22Rv1 (cell line): ENCODE results near the gene GAB2.
"Not testable (repeated sequence)": the region's sequence is repeated elsewhere in the genome, so short reads cannot be mapped to it uniquely, and the experiment has no call there.

ENCODE experiments used
- H3K27ac ChIP-seq: fragments of 450-650 bp; 2 replicates; pipeline ENCODE4 v1.5.1; 2017
- ZFX ChIP-seq: fragments of 450-650 bp; IDR thresholded peaks from 2 replicates; pipeline ENCODE4 v1.6.1; 2017; ENCODE audit warnings: antibody characterized with exemption, borderline replicate concordance
- TF ChIP-seq, protein P1 (sequence below): fragments of 450-650 bp; IDR thresholded peaks from 2 replicates; pipeline ENCODE4 v1.5.1; 2017; ENCODE audit warnings: mild to moderate bottlenecking

The GAB2 gene

DNA sequence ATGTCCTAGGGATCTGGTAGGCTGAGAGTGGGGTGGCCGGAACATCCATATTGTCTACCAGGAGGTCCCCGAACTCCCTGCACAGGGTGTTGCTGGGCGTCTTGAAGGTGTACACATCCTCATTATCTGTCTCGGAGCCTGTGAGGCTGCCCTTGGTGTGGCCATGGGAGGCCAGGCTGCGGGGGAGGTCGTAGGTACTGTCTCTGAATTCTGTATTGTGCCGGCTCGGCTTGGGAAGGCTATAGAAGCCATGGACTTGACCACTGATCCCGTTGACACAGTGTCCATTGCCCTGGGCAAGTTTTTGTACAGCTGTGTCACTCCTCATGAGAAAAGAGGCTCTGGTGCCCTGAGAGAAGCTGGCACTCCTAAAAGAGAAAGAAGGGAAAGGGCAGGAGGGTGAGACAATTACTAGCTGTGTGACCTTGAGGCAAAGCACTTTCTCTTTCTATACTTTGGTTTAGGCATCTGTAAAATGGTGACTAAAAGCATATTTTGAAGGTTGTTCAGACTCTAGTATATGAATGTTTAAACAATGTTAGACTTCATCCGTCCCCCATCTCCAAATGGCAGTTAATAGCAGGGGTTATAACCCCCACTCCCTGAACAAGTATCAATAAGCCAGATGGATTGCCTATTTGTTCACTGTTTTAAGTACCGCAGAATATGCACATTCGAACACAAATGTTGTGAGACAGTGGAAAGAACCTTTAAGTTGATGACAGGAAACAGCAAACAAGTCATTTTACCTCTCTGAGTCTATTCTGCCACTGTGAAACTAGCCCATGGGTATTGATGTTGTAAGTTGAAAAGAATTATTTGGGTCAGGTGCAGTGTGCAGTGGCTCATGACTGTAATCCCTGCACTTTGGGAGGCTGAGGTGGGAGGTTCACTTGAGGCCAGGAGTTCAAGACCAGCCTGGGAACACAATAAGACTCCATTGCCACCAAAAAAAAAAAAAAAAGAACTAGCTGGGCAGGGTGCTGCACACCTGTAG lies 190.6 kb downstream of the GAB2 start:
- TF ChIP-seq, protein P1, sequence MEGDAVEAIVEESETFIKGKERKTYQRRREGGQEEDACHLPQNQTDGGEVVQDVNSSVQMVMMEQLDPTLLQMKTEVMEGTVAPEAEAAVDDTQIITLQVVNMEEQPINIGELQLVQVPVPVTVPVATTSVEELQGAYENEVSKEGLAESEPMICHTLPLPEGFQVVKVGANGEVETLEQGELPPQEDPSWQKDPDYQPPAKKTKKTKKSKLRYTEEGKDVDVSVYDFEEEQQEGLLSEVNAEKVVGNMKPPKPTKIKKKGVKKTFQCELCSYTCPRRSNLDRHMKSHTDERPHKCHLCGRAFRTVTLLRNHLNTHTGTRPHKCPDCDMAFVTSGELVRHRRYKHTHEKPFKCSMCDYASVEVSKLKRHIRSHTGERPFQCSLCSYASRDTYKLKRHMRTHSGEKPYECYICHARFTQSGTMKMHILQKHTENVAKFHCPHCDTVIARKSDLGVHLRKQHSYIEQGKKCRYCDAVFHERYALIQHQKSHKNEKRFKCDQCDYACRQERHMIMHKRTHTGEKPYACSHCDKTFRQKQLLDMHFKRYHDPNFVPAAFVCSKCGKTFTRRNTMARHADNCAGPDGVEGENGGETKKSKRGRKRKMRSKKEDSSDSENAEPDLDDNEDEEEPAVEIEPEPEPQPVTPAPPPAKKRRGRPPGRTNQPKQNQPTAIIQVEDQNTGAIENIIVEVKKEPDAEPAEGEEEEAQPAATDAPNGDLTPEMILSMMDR: no peak
- no peak for TF ChIP-seq ZFX
- H3K27ac ChIP-seq: no peak overlapping the region

DNA sequence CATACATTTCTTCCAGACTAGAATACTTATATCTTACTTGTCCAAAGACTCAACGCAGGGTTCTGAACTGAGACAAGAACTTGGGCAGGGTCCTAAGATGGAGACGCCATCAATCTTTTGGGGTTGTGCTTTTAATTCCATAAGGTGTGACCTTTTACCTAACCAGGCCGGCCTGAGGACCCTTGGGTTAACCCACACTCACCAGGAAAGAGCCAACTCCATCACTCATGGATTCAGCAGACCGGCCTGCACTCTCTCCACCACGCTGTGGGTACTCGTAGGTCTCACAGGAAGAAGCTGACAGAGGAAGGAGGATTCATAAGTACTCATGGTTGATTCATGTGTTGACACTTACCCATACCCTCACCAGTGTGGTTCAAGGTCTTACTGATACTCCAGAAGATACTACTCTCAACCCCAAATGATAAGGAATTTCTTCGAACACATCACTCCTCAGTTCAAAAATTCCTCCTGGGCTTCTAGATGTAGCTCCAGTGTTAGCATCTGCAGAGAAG lies 192.7 kb downstream of the GAB2 start:
- H3K27ac ChIP-seq: no peak overlapping the region
- no peak for TF ChIP-seq ZFX
- TF ChIP-seq, protein P1: no peak

DNA sequence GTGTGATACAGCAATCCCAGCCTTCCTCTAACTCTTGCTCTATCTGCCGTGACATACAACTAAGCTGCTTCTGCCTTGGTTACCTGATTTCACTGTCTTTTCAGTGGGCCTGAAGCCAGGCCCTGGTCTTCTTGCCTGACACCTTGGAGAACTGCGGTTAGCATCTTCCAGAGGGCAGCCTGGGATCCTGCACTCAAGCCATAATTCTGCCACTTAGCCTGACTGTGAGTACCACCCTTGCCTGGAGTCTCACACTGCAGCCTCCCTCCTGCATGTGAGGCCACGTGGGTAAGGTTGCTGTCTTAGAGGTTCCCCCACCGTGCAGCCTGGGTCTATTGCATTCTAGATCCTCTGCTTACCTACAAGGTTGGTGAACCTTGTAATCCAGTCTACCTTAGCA lies 193.1 kb downstream of the GAB2 start:
- TF ChIP-seq ZFX: no peak
- TF ChIP-seq, protein P1: no peak
- no peak overlapping the region for H3K27ac ChIP-seq

DNA sequence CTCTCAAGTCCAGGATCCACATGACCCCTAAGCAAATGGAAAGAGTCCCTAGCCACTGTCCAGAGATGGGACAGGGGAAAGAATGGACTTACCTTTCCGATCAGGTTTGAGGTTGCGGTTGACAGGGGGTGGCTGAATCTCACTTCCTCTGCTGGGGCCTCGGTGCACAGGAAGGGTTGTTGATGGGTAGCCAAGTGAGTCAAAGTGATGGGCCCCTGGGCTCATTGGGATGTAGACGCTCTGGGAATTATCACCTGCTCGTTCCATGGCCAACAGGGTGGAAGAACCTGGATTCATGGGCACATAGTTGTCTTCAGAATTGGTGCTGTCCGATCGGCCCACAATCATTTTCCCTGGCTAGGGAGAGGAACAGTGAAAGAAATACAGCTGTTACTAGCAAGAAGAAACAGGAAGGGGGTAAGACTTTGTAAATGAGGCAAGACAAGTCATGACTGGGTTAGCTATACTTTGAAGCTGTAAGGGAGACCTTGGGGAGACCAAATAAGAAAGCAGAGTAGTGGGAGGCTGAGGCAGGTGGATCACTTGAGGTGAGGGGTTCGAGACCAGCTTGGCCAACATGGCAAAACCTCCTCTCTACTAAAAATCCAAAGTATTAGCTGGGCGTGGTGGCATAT lies 194.2 kb downstream of the GAB2 start:
- TF ChIP-seq, protein P1: no peak
- no peak for TF ChIP-seq ZFX
- no peak overlapping the region for H3K27ac ChIP-seq

DNA sequence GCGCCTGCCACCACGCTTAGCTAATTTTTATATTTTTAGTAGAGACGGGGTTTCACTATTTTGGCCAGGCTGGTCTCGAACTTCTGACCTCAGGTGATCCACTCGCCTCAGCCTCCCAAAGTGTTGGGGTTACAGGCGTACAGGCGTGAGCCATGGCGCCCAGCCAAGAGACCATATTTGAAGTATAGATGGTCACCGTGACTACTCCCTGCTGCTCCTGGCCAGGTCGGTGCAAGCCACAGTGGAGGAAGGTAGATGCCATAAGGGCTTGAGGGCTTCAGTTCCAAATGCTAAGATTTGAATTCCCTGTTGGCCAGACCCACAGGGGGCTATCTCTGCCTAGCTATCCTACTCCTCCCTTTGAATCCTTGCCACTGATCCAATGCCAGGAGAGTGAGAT lies 194.9 kb downstream of the GAB2 start:
- not testable (repeated sequence) for H3K27ac ChIP-seq

DNA sequence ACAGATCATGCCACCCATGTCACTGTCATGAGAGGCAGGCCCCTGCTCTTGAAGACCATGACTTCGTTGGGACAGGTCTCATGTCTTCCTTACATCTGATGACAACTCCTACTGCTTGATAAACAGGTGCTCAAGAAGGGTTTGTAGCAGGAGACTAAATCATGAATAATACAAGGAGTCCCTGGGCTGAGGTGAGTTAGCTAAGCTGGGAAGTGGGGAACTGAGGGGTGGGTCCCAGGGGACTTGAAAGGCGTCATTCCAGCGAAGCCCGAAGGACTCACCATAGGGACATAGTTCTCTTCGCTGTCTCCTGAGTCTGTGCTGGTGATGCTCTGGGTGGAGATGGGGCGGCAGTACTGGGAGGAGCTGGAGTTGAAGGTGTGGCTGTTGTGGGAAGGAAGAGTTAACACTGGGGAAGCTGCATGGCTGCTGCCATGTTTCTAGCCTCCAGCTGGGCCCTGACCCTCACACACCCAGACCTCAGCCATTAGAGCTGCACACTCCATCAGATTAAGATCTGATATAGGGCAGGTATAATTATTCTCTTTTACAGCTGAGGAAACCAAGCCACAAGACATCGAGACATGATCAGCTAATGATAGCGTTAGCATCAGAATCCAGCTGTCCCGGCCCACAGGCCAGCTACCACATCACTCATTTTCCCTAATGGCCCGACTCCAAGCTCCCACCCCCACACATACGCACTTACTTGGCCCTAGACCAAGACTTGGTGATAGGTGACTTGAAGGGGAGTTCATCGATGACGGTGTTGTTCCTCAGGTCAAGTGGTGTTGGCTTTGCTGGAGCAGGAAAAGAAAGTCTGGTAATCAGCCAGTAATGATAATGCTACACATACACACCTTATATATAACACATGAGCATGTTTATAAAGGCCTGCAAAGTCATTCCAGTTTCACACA lies 196.0 kb downstream of the GAB2 start:
- TF ChIP-seq, protein P1: no peak
- TF ChIP-seq ZFX: no peak
- no peak overlapping the region for H3K27ac ChIP-seq
